HepG2 (cell line): ENCODE data around the gene SLC25A10. TPM values are rescaled to one million over a fixed set of nuclear protein-coding genes. Genes with fewer than 3 reads are reported as not detected.
A peak's percentile ranks its signal among the peaks of the same experiment; 100 is the strongest.

Source experiments
- BHLHE40 ChIP-seq: IDR thresholded peaks from 2 replicates; pipeline ENCODE4 v1.6.1; 2011; ENCODE audit warnings: low read length, improper control_type of control experiment
- HNRNPH1 ChIP-seq: fragments of 200-400 bp; formaldehyde crosslinking; optimal IDR thresholded peaks from 2 replicates; pipeline ENCODE3; 2017; ENCODE audit warnings: mild to moderate bottlenecking, low read depth, low read length
- IRX3 ChIP-seq: sonication (generic); formaldehyde crosslinking; IDR thresholded peaks from 2 replicates; pipeline ENCODE4 v1.8.1; 2023; ENCODE audit warnings: mild to moderate bottlenecking, low read depth, missing genetic modification reagents, borderline replicate concordance
- NFKB2 ChIP-seq: sonication (generic); formaldehyde crosslinking; IDR thresholded peaks from 2 replicates; pipeline ENCODE4 v1.4.0; 2020; ENCODE audit warnings: missing genetic modification reagents, borderline replicate concordance
- PHB2 ChIP-seq: fragments of 450-650 bp; IDR thresholded peaks from 2 replicates; pipeline ENCODE4 v1.6.1; 2018; ENCODE audit not compliant: partially characterized antibody
- SIN3A ChIP-seq: IDR thresholded peaks from 2 replicates; pipeline ENCODE4 v1.6.1; 2011; ENCODE audit warnings: low read depth, mild to moderate bottlenecking, control low read depth, low read length, borderline replicate concordance
- SKI ChIP-seq: fragments of 450-650 bp; IDR thresholded peaks from one replicate; pipeline ENCODE4 v1.6.1; 2018; ENCODE audit warnings: mild to moderate bottlenecking; ENCODE audit not compliant: partially characterized antibody
- SP2 ChIP-seq: sonication (generic); formaldehyde crosslinking; IDR thresholded peaks from 2 replicates; pipeline ENCODE4 v1.5.1; 2020; ENCODE audit warnings: mild to moderate bottlenecking, missing genetic modification reagents
- TFAP4 ChIP-seq: sonication (generic); IDR thresholded peaks from 2 replicates; pipeline ENCODE4 v1.6.1; 2016; ENCODE audit warnings: low read depth, borderline replicate concordance
- THYN1 ChIP-seq: sonication (generic); formaldehyde crosslinking; IDR thresholded peaks from 2 replicates; pipeline ENCODE4 v1.8.1; 2023; ENCODE audit warnings: low read depth, mild to moderate bottlenecking, moderate library complexity, missing genetic modification reagents, borderline replicate concordance
- ZNF180 ChIP-seq: sonication (generic); formaldehyde crosslinking; IDR thresholded peaks from 2 replicates; pipeline ENCODE4 v1.4.0; 2020; ENCODE audit warnings: low read depth, missing genetic modification reagents, borderline replicate concordance
- ZNF30 ChIP-seq: sonication (generic); formaldehyde crosslinking; IDR thresholded peaks from 2 replicates; pipeline ENCODE4 v1.5.0; 2020; ENCODE audit warnings: mild to moderate bottlenecking, missing genetic modification reagents
- ZNF546 ChIP-seq: sonication (generic); formaldehyde crosslinking; conservative IDR thresholded peaks from 2 replicates; pipeline ENCODE4 v1.8.1; 2023; ENCODE audit warnings: mild to moderate bottlenecking, missing genetic modification reagents
- ZNF574 ChIP-seq: sonication (generic); formaldehyde crosslinking; IDR thresholded peaks from 2 replicates; pipeline ENCODE4 v1.4.0; 2020; ENCODE audit warnings: missing genetic modification reagents
- ZNF598 ChIP-seq: sonication (generic); formaldehyde crosslinking; IDR thresholded peaks from 2 replicates; pipeline ENCODE4 v1.5.1; 2020; ENCODE audit warnings: mild to moderate bottlenecking, missing genetic modification reagents, borderline replicate concordance
- ZNF614 ChIP-seq: IDR thresholded peaks from 2 replicates; pipeline ENCODE4 v1.6.1; 2018; ENCODE audit warnings: missing biosample characterization, missing genetic modification reagents, inconsistent platforms, borderline replicate concordance
- ZNF615 ChIP-seq: sonication (generic); formaldehyde crosslinking; IDR thresholded peaks from 2 replicates; pipeline ENCODE4 v1.5.0; 2020; ENCODE audit warnings: mild to moderate bottlenecking, missing genetic modification reagents, borderline replicate concordance
- ZNF619 ChIP-seq: sonication (generic); formaldehyde crosslinking; IDR thresholded peaks from 2 replicates; pipeline ENCODE4 v1.4.0; 2020; ENCODE audit warnings: mild to moderate bottlenecking, missing genetic modification reagents
- ZNF713 ChIP-seq: sonication (generic); formaldehyde crosslinking; IDR thresholded peaks from 2 replicates; pipeline ENCODE4 v1.4.0; 2020; ENCODE audit warnings: mild to moderate bottlenecking, missing genetic modification reagents
- polyA plus RNA-seq, 8 experiments: library from polyadenylated mRNA; depleted of rRNA in 3 of 8; stranded (reverse) in 7 of 8; unstranded in 1 of 8; fragments of >200 nt; fragmentation: Illumina TruSeq in 4 of 8; extraction: Trizol in 4 of 8; gene quantifications; 2 replicates each; pipeline versions ENCODE4 v1.2.1 to v1.2.3, GENCODE V29; 2011 to 2016; ENCODE audit warnings: low read depth in 4 of 8, missing spikeins in 1 of 8, mixed read lengths in 1 of 8; ENCODE audit not compliant: insufficient read depth in 1 of 8
- total RNA-seq, 5 experiments: library from RNA; depleted of rRNA; stranded (reverse); fragments of >200 nt; fragmentation: Illumina TruSeq; extraction: Trizol; gene quantifications; 2 replicates each; pipeline ENCODE4 v1.2.3, GENCODE V29; 2016; ENCODE audit warnings: low read depth in 1 of 5
- TF ChIP-seq, protein P1 (sequence below): sonication (generic); formaldehyde crosslinking; IDR thresholded peaks from 2 replicates; pipeline ENCODE4 v1.4.0; 2020; ENCODE audit warnings: missing genetic modification reagents
- TF ChIP-seq, protein P2 (sequence below): sonication (generic); formaldehyde crosslinking; IDR thresholded peaks from 2 replicates; pipeline ENCODE4 v1.4.0; 2020; ENCODE audit warnings: missing genetic modification reagents

The SLC25A10 gene
- total and polyA plus RNA-seq, 2 of the 13 experiments (the other 11 are each of a cell fraction or from before 2014, with no cell fraction given), result 46.5 to 140 TPM

GRCh38 chr17:81702934-81703746 lies 8.9 kb upstream of the SLC25A10 start, which contains the start of gene MRPL12 (continued):
- TF ChIP-seq ZNF180 (CRISPR knock-in tag) (0 out of 2 replicates have a peak, but pooled peaks have one; percentile 19), SKI (peak; percentile 78), PHB2 (no peak), ZNF30 (peak; percentile 72; the same call in 1 of the 2 replicates), ZNF598 (CRISPR knock-in tag) (0 out of 2 replicates have a peak, but pooled peaks have one; percentile 23), NFKB2 (CRISPR knock-in tag) (peak; percentile 85; the same call in 1 of the 2 replicates), ZNF614 (CRISPR knock-in tag) (peak; percentile 52; the same call in 1 of the 2 replicates), SP2 (CRISPR knock-in tag) (peak; percentile 80), ZNF713 (CRISPR knock-in tag) (no peak), ZNF615 (peak; percentile 87; the same call in 1 of the 2 replicates), THYN1 (CRISPR knock-in tag) (no peak; the same call in 1 of the 2 replicates), TFAP4 (peak; percentile 29; the same call in 1 of the 2 replicates), ZNF546 (CRISPR knock-in tag) (peak; percentile 91), HNRNPH1 (no peak), ZNF619 (CRISPR knock-in tag) (peak; percentile 98), BHLHE40 (no peak), ZNF574 (peak; percentile 100), SIN3A (peak; percentile 97), IRX3 (CRISPR knock-in tag) (peak; percentile 73)
- TF ChIP-seq, protein P1, sequence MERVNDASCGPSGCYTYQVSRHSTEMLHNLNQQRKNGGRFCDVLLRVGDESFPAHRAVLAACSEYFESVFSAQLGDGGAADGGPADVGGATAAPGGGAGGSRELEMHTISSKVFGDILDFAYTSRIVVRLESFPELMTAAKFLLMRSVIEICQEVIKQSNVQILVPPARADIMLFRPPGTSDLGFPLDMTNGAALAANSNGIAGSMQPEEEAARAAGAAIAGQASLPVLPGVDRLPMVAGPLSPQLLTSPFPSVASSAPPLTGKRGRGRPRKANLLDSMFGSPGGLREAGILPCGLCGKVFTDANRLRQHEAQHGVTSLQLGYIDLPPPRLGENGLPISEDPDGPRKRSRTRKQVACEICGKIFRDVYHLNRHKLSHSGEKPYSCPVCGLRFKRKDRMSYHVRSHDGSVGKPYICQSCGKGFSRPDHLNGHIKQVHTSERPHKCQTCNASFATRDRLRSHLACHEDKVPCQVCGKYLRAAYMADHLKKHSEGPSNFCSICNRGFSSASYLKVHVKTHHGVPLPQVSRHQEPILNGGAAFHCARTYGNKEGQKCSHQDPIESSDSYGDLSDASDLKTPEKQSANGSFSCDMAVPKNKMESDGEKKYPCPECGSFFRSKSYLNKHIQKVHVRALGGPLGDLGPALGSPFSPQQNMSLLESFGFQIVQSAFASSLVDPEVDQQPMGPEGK (CRISPR knock-in tag), result no peak; the same call in none of the 2 replicates
- TF ChIP-seq, protein P2, sequence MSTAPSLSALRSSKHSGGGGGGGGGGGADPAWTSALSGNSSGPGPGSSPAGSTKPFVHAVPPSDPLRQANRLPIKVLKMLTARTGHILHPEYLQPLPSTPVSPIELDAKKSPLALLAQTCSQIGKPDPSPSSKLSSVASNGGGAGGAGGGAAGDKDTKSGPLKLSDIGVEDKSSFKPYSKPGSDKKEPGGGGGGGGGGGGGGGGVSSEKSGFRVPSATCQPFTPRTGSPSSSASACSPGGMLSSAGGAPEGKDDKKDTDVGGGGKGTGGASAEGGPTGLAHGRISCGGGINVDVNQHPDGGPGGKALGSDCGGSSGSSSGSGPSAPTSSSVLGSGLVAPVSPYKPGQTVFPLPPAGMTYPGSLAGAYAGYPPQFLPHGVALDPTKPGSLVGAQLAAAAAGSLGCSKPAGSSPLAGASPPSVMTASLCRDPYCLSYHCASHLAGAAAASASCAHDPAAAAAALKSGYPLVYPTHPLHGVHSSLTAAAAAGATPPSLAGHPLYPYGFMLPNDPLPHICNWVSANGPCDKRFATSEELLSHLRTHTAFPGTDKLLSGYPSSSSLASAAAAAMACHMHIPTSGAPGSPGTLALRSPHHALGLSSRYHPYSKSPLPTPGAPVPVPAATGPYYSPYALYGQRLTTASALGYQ (CRISPR knock-in tag), result peak; percentile 71
